Measurements from ENCODE around the gene COMMD3.

The COMMD3 gene

DNA sequence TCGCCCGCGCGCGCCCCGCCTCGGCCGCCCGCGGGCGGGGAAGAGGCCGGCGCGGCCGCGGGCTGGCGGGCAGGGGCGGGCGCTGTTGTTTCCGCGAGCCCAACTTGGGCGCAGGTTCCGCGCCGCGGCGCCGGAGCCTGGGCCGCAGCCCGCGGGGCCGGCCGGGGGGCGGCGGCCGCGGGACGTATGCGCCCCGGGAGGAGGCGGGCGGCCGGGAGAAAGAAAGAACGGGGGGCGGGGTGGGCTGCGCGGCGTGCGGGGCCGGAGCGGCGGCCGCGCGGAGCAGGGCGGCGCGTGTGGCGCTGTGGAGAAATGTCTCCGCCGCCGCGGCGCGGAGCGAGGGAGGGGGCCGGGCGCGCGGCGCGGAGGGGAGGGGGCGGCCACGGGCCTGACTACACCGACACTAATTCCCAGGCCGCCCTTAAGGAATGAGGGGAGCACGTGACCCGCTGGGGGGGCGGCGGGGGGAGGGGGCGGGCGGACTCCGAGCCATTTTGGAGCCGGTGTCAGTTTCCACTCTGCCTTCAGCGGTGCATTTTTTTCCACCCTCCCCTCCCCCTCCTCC lies 4.5 kb downstream of the COMMD3 start, which contains the start of gene BMI1:
TSS of gene BMI1 (plus strand) at position 509 of the 565 bp plus-strand sequence. CDS start 5,351 bp downstream, outside the sequence.
- peak; percentile 95 for DNase-seq

DNA sequence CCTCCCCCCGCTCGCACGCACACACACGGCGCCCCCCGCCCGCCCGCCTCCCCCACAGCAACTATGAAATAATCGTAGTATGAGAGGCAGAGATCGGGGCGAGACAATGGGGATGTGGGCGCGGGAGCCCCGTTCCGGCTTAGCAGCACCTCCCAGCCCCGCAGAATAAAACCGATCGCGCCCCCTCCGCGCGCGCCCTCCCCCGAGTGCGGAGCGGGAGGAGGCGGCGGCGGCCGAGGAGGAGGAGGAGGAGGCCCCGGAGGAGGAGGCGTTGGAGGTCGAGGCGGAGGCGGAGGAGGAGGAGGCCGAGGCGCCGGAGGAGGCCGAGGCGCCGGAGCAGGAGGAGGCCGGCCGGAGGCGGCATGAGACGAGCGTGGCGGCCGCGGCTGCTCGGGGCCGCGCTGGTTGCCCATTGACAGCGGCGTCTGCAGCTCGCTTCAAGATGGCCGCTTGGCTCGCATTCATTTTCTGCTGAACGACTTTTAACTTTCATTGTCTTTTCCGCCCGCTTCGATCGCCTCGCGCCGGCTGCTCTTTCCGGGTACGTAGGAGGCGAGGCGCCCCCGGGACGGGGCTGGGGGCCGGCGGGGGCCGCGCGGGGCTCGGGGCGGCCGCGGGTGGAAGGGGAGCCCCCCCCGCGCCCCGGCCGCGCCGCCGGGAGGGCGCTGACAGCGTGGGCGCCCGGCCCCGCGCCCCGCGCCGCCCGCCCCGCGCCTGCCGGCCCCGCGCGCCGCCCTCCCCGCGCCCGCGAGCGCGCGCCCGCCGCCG lies 5.2 kb downstream of the COMMD3 start:
- peak; percentile 84 for DNase-seq

DNA sequence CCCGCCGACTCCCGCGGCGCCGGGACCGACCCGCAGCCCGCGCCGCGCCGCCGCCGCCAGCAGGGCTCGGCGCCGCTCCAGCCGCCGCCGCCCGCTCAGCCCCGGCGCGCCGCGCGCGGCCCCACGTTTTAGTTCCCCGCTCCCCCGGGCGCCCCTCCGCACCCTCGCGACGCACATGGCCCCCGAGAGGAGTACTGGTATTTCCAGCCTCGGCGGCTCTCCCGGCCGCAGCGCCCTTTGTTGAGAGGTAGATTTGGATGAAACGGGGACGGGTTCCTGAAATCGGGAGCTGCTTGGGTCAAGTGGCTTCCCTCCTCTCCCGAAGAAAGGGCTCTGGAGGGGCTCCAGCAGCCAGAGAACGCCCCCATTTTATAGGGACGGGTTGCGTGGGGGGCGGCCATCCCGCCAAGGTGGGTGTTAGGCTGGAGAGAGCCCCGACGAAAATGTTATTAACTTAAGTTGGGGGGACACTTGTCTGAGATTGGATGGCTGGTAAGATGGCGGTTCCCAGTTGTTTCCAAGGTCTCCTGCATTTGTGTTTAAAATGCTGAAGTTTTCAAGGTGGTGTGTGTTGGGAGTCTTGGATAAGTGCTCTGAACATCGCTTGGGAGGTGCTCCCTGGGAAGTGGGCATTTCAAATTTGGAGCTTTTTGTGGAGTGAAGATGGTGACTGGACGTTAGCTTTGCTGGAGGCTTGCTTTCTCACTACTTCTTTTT lies 5.9 kb downstream of the COMMD3 start:
- DNase-seq: peak; percentile 62

DNA sequence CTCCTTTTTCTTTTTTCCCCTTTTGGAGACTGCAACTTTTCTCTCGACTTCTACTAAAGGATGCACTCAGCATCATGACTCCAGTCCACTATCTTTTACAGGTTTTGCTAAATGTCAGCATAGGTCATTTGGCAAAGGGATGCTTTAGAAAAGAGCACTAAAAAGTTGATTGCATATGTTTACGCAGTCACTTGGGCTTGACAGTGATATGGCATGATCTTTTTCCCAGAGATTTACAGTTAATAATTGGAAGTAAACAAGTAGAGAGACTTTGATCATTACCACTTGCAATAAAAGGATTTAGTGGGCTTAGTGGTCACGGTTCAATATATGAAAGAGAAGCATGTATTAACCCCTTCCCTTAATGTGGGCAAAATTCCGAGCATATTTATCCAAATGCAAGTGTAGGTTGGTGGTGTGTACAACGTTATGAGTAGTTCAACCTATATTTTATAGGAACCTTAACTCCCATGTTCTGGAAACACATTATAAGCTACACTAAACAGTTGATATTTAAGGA lies 6.5 kb downstream of the COMMD3 start:
- DNase-seq: no peak

DNA sequence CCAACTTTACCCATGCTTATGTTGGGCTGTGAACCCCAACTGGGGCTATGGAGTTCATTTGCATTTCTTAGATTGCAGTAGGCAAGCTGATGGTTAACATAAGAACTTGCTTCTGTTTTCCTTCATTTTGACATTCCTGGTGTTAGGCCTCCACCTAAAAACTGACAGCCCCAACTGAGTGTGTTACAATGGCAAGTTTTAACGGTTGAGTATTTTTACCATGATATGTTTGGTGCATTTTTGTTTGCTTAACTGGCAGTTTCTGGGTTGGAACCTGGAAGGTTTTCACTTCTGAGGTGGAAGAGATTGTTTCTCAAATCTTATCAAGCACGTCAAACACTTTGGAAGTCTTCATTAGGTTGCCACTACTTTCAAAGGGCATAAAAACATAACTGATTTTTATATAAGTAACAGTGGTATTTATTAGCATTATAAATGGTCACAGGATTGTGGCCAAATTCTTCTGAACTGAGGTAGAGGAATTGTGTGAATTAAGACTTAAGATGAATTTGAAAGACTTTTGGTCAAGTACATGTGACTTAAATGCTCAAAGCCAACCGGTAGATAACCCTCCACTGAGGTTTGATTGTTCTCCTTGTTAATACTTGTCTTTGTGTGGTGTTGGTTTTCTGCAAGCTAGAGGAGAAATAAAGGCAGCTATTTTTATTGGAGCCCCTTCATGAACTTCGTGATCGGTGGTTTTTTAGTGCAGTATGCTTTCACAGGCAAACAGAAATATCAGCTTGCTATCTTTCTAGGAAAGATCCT lies 7.5 kb downstream of the COMMD3 start:
- no peak for DNase-seq

DNA sequence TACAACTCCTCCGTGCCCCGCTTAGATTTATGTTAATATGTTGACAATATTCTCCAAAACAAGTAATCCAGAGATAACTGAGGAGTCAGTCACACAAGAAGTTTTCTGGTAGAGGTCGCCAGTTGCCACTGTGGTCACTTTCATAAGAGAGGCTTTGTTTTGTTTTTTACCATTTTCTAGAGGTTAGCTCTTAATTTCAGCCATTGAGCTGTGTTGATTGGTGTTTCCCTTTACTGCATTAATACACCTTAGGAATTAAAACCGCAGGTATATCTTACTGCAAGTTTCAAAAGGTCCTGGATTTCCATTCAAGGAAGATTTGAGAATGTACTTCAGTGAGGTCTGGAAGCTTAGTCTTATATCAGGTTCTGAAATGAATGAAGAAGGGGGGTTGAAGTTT lies 8.2 kb downstream of the COMMD3 start:
- no peak for DNase-seq

DNA sequence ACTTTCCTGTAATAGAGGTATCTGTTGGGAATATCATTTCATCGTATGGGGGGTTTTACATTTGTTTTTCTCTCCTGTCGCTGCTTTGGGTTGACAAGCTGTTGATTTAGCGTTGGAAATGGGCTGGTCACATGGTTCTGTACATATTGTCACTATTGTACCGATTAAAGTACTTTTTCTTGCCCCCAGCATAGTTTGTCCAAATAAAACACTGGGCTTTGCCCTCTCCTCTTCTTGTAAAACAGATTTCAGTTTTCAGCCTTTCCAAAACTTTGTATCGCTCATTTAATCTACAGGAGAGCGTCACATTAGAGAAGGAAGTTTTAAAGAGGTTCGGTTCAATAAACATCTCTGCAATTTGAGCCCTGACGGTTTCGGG lies 8.7 kb downstream of the COMMD3 start:
- no peak for DNase-seq

DNA sequence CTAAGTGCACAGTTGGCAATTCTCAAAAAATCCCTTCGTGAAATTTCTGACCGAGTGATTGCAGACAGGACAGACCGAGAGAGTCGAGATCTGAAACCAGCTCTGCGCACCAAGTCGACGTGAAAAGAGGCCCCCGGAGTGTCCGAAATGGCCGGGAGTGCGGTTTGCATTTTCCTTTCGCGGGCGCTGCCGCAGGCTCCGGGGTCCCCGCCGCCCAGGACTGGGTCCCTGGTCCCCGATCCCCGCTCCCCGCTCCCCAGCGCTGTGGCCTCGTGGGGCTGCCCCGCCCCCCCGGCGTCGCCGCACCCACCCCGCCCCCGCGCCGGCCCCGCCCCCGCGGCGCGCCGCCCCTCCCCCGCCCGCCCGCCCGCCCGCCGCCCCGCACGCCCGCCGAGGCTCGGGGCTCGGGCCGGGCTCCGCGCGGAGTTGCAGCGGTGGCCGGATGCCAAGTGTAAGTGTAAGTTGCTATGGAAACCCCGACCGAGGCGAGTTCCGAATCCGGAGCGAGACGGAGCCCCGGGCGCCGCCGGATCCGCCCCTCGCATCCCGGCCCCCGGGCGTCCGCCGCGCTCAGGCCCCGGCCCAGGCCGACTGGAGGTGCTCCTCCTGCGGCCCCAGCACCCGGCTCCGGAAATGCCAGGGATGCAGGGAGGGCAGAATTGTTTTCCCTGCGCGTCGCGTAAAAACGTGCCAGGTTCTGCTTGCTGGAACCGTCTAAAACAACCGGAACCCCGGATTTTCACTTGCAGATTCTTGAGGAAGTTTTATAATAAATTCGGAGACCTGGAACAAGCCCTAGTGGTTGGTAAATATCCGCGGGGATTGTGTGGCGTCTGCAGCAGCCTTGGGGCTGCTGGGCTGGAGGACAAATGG lies 9.3 kb downstream of the COMMD3 start:
- DNase-seq: peak; percentile 87

DNA sequence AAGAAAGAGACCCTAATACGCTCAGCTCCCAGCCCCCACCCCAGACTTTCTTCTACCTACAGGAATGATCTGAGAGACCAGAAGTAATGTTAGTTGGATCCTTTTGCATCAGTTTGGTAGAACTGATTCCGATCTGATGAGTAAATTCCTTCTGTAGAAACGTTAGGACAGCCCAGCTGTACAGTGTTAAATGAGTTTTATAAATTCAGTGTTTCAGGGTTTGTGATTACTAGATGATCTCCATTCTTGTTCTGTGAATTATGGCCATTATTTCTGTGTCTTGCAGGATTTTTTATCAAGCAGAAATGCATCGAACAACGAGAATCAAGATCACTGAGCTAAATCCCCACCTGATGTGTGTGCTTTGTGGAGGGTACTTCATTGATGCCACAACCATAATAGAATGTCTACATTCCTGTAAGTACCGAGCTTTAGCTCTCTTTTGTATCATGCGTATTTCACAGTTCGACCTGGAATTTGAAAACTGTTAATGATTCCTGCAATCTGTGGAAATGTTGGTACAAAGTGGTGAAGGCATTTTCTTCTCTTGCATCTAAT lies 10.0 kb downstream of the COMMD3 start:
- no peak for DNase-seq

DNA sequence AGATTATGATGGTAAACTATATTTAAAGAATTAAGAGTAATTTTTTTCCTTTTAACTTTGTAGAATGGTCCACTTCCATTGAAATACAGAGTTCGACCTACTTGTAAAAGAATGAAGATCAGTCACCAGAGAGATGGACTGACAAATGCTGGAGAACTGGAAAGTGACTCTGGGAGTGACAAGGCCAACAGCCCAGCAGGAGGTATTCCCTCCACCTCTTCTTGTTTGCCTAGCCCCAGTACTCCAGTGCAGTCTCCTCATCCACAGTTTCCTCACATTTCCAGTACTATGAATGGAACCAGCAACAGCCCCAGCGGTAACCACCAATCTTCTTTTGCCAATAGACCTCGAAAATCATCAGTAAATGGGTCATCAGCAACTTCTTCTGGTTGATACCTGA lies 13.0 kb downstream of the COMMD3 start:
- DNase-seq: no peak

DNA sequence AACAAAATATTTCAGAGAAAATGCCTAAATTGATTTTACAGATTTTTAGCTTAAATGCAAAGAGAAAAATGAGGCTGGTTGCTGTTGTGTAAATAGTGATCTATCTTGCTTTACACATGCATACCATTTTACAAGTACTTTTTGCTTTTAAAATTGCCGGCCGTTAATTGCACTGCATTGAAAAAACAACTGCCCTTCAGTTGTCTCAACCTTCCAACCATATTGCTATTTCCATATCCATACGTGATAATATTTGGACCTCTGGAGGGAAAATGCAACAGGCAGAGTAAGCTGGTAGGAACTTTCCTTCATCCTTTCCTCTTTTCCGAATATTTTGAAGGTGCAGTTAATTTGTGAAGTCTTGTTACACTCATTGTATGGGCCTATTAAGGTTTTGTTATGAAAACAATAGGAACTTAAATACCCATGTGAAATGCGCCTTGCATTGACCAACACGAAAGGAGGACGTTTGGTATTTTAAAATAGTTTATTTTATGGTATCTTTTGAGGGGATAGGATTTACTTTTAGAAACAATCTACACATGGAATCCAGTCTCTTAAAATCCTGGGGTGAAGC lies 16.0 kb downstream of the COMMD3 start:
- DNase-seq: no peak

DNA sequence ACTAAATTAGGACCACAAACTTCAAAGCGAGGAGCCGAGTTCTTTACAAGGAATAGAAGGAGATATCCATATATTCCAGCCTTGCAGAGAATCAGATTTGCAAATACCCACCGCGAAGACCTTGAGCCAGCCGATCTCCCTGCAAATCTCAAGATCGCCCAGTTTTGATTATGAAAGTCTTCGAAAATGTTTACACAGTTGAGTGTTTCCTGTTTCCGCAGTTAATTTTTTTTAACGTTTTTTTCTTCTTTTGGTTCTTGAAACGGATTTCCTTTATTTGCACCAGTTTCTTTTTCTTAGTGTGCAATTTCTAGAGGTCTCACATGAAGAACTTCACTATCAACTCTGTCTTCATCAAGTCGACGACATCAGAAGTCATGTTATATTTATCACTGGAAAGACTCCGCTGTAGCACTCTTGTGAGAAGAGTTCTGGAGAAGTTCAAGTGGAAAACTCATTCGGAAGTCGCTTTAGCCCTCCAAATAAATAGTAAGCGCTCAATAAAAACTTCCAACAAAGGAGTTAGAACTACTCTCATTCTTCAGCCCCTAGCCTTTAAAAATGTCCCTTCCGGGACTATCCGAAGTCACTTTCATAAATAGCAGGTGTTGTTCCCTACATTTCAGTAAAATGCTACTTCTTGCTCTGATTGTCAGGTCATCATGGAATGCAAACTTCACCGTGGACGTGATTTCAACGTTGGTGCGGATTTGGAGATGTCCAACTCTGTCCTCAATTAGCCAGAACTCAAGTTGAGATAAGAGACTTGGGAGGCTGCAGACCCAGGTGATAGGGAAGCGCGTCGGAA lies 17.2 kb downstream of the COMMD3 start:
- DNase-seq: no peak

DNA sequence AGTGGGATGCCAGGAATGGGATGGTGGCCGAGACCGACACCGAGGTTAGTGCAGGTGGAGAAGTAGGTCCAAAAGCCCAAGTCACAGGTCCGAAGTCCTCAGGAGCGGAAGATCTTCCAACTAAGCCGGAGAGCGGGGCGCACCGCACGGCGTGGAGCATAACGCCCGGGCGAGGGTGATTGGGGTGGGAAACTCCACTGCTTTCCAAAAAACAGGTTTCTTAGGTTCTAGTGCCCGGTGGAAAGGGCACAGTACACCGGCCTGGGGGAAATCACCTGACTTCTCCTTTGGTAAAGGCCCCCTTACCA lies 17.7 kb downstream of the COMMD3 start:
- DNase-seq: no peak

DNA sequence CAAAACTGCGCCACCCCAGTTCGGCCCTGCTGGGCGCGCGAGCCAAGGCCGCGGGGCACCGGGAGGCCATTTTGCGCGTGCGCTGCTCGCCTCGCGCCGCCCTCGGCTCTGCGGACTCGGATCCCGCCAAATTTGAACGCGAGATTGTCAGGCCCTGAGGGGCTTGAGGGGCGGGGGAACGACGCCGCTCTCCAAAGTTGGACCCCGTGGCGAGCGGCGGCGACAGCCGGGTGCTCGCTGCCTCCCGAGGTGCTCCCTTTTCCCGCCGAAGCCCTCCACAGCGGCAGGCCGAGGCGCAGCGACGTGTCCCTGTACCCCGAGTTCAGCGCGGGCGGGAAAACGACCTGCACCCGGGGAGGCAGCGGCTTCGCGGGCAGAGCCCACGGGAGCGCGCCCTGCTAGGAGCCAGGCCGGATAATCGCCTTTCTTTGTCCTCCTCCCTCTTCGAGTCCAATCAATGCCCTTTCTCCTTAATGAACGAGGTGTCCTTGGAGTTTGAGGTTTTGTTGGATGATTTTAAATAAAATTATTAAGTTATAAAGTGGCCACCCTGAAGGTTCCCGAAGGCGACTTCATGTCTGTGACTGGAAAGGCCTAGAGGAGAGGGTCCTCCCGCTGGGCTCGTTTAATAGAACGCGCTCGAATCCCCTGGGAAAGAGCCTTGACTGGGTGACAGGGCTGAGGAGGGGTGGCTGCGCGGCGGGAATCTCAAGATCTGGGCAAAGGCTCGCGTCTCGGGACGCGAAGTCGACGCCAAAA lies 18.4 kb downstream of the COMMD3 start:
- DNase-seq: peak; percentile 62

DNA sequence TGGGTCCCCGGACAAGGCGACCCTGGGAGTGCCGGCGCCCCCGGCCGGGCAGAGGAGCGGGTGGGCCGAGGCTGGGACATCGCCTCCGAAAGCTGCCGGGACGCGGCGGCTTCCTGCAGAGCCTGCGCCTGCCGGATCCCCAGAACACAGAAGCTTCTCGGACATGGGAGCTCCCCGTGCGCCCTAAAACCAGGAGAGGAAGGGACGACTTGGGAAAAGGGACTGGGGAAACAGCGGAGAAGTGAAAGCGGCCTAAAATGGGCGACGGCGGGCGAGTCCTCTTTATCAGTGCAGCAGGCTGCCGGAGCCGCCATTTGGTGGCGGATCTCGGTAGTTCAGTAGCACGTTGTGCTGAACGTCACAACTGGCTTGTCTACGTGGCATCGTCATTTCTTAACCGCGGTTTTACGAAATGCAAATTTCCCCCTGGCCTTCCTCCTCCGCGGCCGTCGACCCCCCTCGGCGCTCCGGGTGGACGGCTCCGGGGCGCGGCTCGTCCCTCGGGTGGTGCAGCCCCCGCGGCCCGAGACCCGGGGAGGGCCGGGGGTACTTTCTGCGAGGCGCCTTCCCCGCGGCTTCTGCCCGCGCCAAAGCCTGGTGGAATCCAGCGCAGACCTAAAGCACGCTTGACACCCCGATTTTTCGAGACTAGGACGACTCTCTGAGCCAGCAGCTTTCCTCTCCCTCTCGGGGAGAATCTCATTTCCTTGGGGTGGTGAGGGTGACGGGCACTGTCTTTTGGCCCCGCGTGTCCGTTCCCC lies 19.2 kb downstream of the COMMD3 start:
- DNase-seq: peak; percentile 73

DNA sequence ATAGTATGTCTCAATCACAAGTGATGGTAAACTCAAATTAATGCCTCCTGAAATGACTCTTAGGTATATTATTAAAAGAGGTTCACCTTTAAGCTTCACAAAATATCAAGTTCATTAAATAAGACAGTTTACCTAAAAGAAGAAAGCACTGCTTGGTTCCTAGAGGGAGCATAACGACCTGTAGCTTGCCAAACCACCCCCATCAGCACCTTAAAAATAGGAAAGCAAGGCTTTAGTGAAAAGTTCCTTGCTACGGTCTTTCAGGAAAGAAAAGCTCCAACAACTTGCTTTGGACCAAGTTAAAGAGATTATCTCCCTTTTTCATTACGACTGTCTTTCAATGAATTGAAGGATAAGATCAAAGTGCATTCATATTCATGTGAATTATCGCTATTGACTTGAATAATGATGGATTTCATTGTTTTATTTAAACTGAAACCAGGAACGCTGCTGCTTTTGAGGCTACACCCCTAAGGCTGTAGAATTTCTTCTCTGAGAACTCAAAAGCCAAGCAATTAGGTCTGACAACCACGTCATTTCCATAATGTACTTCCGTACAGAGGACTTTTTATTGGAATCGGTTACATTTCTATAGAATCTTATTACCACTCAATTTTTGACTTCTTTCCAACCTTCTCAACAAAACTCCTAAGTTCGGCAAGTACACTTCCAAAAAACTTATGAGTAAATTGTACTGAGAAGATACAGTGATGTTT lies 22.2 kb downstream of the COMMD3 start:
- DNase-seq: no peak

DNA sequence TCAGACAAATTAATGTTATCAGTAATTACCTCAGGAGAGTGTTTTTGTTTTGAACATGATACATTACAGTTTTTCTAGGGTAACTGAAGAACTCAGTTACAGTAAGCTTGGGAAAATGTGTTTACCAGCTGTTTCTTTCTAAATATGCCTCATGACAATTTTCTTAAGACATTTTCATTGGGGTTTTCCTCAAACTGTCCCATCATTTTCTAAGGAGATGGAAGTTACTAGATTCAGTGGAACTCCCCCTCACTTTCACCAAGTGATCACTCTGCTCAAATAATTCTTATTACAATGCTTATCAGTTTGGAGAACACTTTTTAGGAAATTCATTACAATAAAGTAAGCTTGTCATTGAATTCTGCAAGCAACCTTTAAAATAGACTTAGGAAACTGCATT lies 22.7 kb downstream of the COMMD3 start:
- no peak for DNase-seq

DNA sequence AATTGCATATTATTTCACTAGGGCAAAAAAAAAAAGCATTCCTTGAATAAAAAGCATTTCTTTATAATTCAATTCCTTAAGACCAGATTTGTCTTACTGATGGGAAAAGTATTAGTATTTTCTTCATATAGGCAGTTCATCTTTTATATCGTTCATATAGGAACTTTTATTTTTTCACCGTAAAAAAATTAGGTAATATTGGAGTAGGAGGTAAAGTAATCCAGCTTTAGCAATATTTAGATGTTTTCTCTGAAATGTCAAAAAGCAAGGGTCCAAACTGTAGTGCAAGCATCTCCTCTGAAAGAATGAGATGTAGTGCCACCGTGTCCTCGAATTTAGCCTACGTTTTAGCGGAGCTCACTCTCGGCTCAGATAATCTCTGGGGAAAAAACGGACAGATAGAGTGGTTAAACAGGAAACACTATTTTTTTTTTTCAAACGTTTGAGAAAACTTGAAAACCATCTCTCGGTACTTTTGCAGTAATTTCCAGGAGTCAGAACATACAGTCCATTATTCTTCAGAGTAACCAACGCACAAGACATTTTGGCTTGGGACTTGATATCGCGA lies 23.7 kb downstream of the COMMD3 start:
- no peak for DNase-seq

Data from islet precursor cell (in vitro differentiated cells).